ENCODE results near the gene AKR1C1.
"Not testable (repeated sequence)": the region's sequence is repeated elsewhere in the genome, so short reads cannot be mapped to it uniquely, and the experiment has no call there.

Gene AKR1C1

GRCh38 chr10:4983615-4984216, 20.5 kb downstream of the AKR1C1 start:
- DNase-seq (ENCODE audit: low read depth): no peak

GRCh38 chr10:4984223-4984622, 21.0 kb downstream of the AKR1C1 start:
- DNase-seq (ENCODE audit: low read depth): no peak

GRCh38 chr10:4984971-4985594, 21.9 kb downstream of the AKR1C1 start:
- DNase-seq (ENCODE audit: low read depth): no peak

GRCh38 chr10:4988000-4988641, 24.9 kb downstream of the AKR1C1 start:
- not testable (repeated sequence) for DNase-seq (ENCODE audit: low read depth)

GRCh38 chr10:4990217-4990616, 27.0 kb downstream of the AKR1C1 start:
- DNase-seq (ENCODE audit: low read depth): no peak

GRCh38 chr10:4991463-4991862, 28.2 kb downstream of the AKR1C1 start:
- not testable (repeated sequence) for DNase-seq (ENCODE audit: low read depth)

- DNase-seq (ENCODE audit: low read depth): not testable (repeated sequence)
These were observed 29.3 kb downstream of the AKR1C1 start for GRCh38 chr10:4992564-4992963.

GRCh38 chr10:4994260-4994659, 31.0 kb downstream of the AKR1C1 start:
- DNase-seq (ENCODE audit: low read depth): not testable (repeated sequence)

- DNase-seq (ENCODE audit: low read depth): no peak
These were observed 35.5 kb downstream of the AKR1C1 start for GRCh38 chr10:4998671-4999070.

- DNase-seq (ENCODE audit: low read depth): no peak
These were observed 39.0 kb downstream of the AKR1C1 start for GRCh38 chr10:5002013-5002727.

- DNase-seq (ENCODE audit: low read depth): not testable (repeated sequence)
These were observed 40.2 kb downstream of the AKR1C1 start, which contains the start of gene AKR1C2 for GRCh38 chr10:5003127-5004029. TSS of gene AKR1C2 (minus strand) at chr10:5003857. CDS start at chr10:5003835, 22 bp downstream.

- not testable (repeated sequence) for DNase-seq (ENCODE audit: low read depth)
These were observed 40.8 kb downstream of the AKR1C1 start for GRCh38 chr10:5004030-5004385.

- DNase-seq (ENCODE audit: low read depth): not testable (repeated sequence)
These were observed 41.3 kb downstream of the AKR1C1 start for GRCh38 chr10:5004501-5004900.

GRCh38 chr10:5008857-5009548, 45.8 kb downstream of the AKR1C1 start:
- DNase-seq (ENCODE audit: low read depth): not testable (repeated sequence)

GRCh38 chr10:5010043-5010442, 46.8 kb downstream of the AKR1C1 start:
- not testable (repeated sequence) for DNase-seq (ENCODE audit: low read depth)

GRCh38 chr10:5011392-5011791, 48.2 kb downstream of the AKR1C1 start:
- DNase-seq (ENCODE audit: low read depth): not testable (repeated sequence)

GRCh38 chr10:5012595-5012994, 49.4 kb downstream of the AKR1C1 start:
- DNase-seq (ENCODE audit: low read depth): no peak

- DNase-seq (ENCODE audit: low read depth): no peak
These were observed 50.2 kb downstream of the AKR1C1 start for GRCh38 chr10:5013385-5013784.

GRCh38 chr10:5014200-5014910, 51.1 kb downstream of the AKR1C1 start:
- not testable (repeated sequence) for DNase-seq (ENCODE audit: low read depth)

- DNase-seq (ENCODE audit: low read depth): no peak
These were observed 51.7 kb downstream of the AKR1C1 start for GRCh38 chr10:5014936-5015335.

All from non-pigmented ciliary epithelial cell (primary cell).